C4-2B (cell line): ENCODE measurements around the gene SLC38A6.
A peak's percentile ranks its signal among the peaks of the same experiment; 100 is the strongest.

Source experiments
- H3K27ac ChIP-seq: fragments of 450-650 bp; 2 replicates; pipeline ENCODE4 v1.5.1; 2017
- CTCF ChIP-seq: fragments of 450-650 bp; conservative IDR thresholded peaks from 2 replicates; pipeline ENCODE4 v1.5.1; 2017; ENCODE audit warnings: mild to moderate bottlenecking
- ZFX ChIP-seq: fragments of 450-650 bp; IDR thresholded peaks from 2 replicates; pipeline ENCODE4 v1.6.1; 2017

SLC38A6 gene

DNA sequence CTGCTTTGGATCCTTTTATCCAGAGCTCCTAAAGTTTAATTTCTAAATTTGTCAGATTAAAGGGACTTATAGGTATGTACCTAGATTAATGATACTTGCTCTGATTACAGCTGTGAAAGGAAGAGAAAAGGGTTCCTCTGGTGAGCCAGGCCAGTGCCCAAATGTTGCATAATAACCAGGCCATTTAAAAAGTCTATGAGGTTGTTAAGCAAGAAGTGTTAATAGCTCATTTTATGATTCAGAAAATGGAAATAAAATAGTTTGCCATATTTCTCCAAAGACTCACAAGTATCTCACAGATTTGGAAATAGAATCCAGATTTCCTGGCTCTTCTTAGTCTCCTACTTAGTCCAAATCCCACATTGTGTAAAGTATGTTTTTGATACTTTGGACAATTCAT is 67.6 kb downstream of the SLC38A6 start:
- no peak for TF ChIP-seq ZFX
- no peak for TF ChIP-seq CTCF
- H3K27ac ChIP-seq = no peak overlapping the region

GRCh38 chr14:61050417-61050816 is 69.4 kb downstream of the SLC38A6 start:
- TF ChIP-seq ZFX (no peak), CTCF (no peak)
- H3K27ac ChIP-seq = no peak overlapping the region

GRCh38 chr14:61051051-61051450 is 70.0 kb downstream of the SLC38A6 start:
- TF ChIP-seq ZFX (no peak), CTCF (no peak)
- no peak overlapping the region for H3K27ac ChIP-seq

- H3K27ac ChIP-seq = no peak overlapping the region
- no peak for TF ChIP-seq CTCF
- no peak for TF ChIP-seq ZFX
These were observed 70.6 kb downstream of the SLC38A6 start for GRCh38 chr14:61051621-61052020.

- no peak overlapping the region for H3K27ac ChIP-seq
- TF ChIP-seq ZFX (no peak), CTCF (no peak)
These were observed 82.4 kb downstream of the SLC38A6 start for GRCh38 chr14:61063461-61063860.

DNA sequence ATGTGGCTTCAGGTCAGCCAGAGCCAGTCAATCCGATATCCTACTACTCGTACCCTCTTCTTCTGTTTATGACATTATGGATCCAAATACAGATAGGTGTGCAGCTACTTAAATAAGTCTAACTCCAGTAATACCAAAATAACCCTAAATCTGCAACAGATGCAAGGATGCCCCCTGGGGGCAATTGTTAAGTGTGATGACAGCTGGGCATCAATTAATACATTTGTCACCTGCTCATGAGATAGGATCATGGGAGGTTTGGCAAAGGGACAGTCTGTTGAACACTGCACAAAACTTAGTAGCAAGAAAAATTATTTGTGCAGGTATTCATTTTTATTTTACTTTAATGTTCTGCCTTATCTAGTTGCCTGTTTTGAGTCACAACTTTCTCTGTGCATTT is 83.2 kb downstream of the SLC38A6 start:
- no peak overlapping the region for H3K27ac ChIP-seq
- no peak for TF ChIP-seq ZFX
- TF ChIP-seq CTCF = peak; percentile 22

GRCh38 chr14:61064856-61065255 is 83.8 kb downstream of the SLC38A6 start:
- no peak overlapping the region for H3K27ac ChIP-seq
- TF ChIP-seq ZFX (no peak), CTCF (no peak)
